Parathyroid adenoma (tissue), 2 donors: Measurements from ENCODE around the gene LRBA.

ENCODE experiments used
- H2AFZ ChIP-seq: fragments of 300-600 bp; sonication (generic); one replicate; pipeline ENCODE4 v1.7.0; 2017; ENCODE audit warnings: antibody characterized with exemption, mild to moderate bottlenecking
- H3K27ac ChIP-seq: fragments of 300-600 bp; sonication (generic); one replicate; pipeline ENCODE4 v1.7.0; 2017
- H3K27me3 ChIP-seq: fragments of 300-600 bp; sonication (generic); one replicate; pipeline ENCODE4 v1.7.0; 2017; ENCODE audit warnings: low read length; ENCODE audit not compliant: control insufficient read depth, insufficient read depth
- H3K36me3 ChIP-seq: fragments of 300-600 bp; sonication (generic); one replicate; pipeline ENCODE4 v1.7.0; 2017; ENCODE audit warnings: low read length; ENCODE audit not compliant: control insufficient read depth, insufficient read depth
- H3K4me1 ChIP-seq: fragments of 300-600 bp; sonication (generic); one replicate; pipeline ENCODE4 v1.7.0; 2017; ENCODE audit warnings: control low read depth
- H3K4me2 ChIP-seq: fragments of 300-600 bp; sonication (generic); one replicate; pipeline ENCODE4 v1.7.0; 2017; ENCODE audit warnings: low read length
- H3K4me3 ChIP-seq: fragments of 300-600 bp; sonication (generic); one replicate; pipeline ENCODE4 v1.7.0; 2017; ENCODE audit warnings: low read depth, low read length
- H3K79me2 ChIP-seq: fragments of 300-600 bp; sonication (generic); one replicate; pipeline ENCODE4 v1.7.0; 2017; ENCODE audit warnings: control low read depth
- H3K9ac ChIP-seq: fragments of 300-600 bp; sonication (generic); one replicate; pipeline ENCODE4 v1.7.0; 2017; ENCODE audit warnings: mild to moderate bottlenecking
- H3K9me3 ChIP-seq: fragments of 300-600 bp; sonication (generic); one replicate; pipeline ENCODE4 v1.7.0; 2017; ENCODE audit warnings: low read length; ENCODE audit not compliant: control insufficient read depth
- TF ChIP-seq, protein P1 (sequence below): fragments of 300-600 bp; sonication (generic); IDR thresholded peaks from one replicate; pipeline ENCODE4 v1.7.0; 2017; ENCODE audit warnings: antibody characterized with exemption, mild to moderate bottlenecking
- donor health status: primary hyperparathyroidism.

Gene LRBA

DNA sequence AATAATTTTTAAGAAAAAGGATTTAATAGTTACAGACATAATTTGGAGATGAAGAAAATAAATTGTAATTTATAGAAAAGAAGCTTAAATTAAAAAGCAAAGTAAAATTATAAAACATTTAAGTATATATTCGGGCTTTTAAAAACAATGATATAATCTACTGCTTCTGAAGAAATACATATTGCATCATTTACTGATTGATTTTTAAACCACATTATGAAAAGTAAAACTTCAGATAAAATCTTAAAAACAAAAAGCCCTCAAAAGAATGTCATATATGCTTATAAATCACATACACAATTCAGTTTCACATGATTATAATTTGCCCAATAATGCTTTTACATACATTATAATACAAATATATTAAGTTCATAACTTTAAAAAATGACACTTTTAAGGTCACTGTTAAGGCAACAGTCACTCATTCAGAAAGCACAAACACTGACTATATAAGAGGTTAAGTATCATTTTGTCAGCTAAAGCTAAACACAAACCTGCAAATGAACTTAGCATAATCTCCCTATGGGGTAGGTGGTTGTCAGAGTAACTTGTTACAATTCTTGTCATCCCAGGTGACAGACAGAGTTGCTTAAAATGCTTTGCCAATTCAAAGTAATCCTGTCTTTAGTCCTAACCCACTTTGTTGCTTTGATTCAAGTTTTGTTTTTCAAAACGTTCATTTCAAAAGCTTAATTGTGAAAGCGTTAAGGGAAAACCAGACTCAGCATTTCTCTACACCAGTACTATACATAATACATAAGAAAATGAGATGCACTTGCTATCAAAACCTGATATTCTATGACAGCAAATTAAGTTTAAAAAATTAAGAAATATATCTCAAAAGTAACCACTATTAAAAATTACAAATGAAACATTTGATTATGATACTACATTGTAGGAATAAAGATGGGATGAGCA, 523.7 kb downstream of the LRBA start:
- H3K79me2 ChIP-seq, result no peaks in the 10 kb centered on the region
- no peak overlapping the region for H3K27ac ChIP-seq
- no peak overlapping the region for H3K4me3 ChIP-seq
- no peaks in the 10 kb centered on the region for H3K9me3 ChIP-seq
- no peaks in the 10 kb centered on the region for H3K36me3 ChIP-seq
- no peaks in the 10 kb centered on the region for H3K27me3 ChIP-seq
- H3K4me2 ChIP-seq, result no peak overlapping the region
- no peak overlapping the region for H3K9ac ChIP-seq
- H3K4me1 ChIP-seq, result no peaks in the 10 kb centered on the region
- H2AFZ ChIP-seq, result no peak overlapping the region
- TF ChIP-seq, protein P1, sequence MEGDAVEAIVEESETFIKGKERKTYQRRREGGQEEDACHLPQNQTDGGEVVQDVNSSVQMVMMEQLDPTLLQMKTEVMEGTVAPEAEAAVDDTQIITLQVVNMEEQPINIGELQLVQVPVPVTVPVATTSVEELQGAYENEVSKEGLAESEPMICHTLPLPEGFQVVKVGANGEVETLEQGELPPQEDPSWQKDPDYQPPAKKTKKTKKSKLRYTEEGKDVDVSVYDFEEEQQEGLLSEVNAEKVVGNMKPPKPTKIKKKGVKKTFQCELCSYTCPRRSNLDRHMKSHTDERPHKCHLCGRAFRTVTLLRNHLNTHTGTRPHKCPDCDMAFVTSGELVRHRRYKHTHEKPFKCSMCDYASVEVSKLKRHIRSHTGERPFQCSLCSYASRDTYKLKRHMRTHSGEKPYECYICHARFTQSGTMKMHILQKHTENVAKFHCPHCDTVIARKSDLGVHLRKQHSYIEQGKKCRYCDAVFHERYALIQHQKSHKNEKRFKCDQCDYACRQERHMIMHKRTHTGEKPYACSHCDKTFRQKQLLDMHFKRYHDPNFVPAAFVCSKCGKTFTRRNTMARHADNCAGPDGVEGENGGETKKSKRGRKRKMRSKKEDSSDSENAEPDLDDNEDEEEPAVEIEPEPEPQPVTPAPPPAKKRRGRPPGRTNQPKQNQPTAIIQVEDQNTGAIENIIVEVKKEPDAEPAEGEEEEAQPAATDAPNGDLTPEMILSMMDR, result no peak

- H3K4me1 ChIP-seq, result no peaks in the 10 kb centered on the region
- no peak overlapping the region for H3K27ac ChIP-seq
- no peak overlapping the region for H3K4me2 ChIP-seq
- no peak overlapping the region for H3K4me3 ChIP-seq
- H3K27me3 ChIP-seq, result no peaks in the 10 kb centered on the region
- no peak overlapping the region for H2AFZ ChIP-seq
- no peaks in the 10 kb centered on the region for H3K9me3 ChIP-seq
- TF ChIP-seq, protein P1, result no peak
- no peaks in the 10 kb centered on the region for H3K36me3 ChIP-seq
- H3K79me2 ChIP-seq, result no peaks in the 10 kb centered on the region
- H3K9ac ChIP-seq, result no peak overlapping the region
Measured at GRCh38 chr4:150482581-150482980, 532.5 kb downstream of the LRBA start.

- H3K4me3 ChIP-seq, result no peak overlapping the region
- H3K36me3 ChIP-seq, result no peaks in the 10 kb centered on the region
- H2AFZ ChIP-seq, result no peak overlapping the region
- H3K4me2 ChIP-seq, result no peak overlapping the region
- no peaks in the 10 kb centered on the region for H3K9me3 ChIP-seq
- TF ChIP-seq, protein P1, result no peak
- no peak overlapping the region for H3K9ac ChIP-seq
- no peaks in the 10 kb centered on the region for H3K27me3 ChIP-seq
- H3K27ac ChIP-seq, result no peak overlapping the region
- H3K79me2 ChIP-seq, result no peaks in the 10 kb centered on the region
- H3K4me1 ChIP-seq, result no peaks in the 10 kb centered on the region
Measured at GRCh38 chr4:150479657-150480056, 535.4 kb downstream of the LRBA start.

DNA sequence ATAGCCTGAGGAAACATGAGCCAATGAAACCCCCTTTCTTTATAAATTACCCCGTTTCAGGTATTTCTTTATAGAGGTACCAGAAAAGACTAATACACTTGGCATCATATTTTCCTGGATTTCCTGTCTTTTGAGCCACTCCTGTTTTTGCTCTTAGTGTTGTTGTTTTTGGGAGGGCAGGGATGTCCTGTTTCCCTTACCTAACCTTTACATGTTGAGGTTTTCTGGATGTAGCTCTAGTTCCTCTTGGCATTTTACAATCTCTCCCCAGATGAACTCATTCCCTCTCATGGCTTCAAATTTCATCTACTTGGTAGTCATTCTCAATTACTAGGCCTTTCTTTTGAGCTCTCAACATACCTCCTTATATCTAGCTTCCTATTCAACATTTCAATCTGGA, 537.2 kb downstream of the LRBA start:
- H3K9me3 ChIP-seq, result no peaks in the 10 kb centered on the region

More for the DNA sequence above, 537.2 kb downstream of the LRBA start:
- H3K36me3 ChIP-seq, result no peaks in the 10 kb centered on the region
- H3K9ac ChIP-seq, result no peak overlapping the region
- H3K4me2 ChIP-seq, result no peak overlapping the region
- no peak overlapping the region for H2AFZ ChIP-seq
- H3K4me1 ChIP-seq, result no peaks in the 10 kb centered on the region
- no peak overlapping the region for H3K4me3 ChIP-seq
- TF ChIP-seq, protein P1, result no peak
- no peak overlapping the region for H3K27ac ChIP-seq
- H3K79me2 ChIP-seq, result no peaks in the 10 kb centered on the region
- H3K27me3 ChIP-seq, result no peaks in the 10 kb centered on the region
